H1 (cell line): ENCODE data around the gene TACR2. TPM values are rescaled to one million over a fixed set of nuclear protein-coding genes. Genes with fewer than 3 reads are reported as not detected.

ENCODE experiments used
- BCL11A ChIP-seq, 2 experiments: IDR thresholded peaks; one replicate each; pipeline ENCODE4 v1.6.1; 2011; ENCODE audit warnings: low read depth in 2 of 2, low read length in 2 of 2, mild to moderate bottlenecking in 2 of 2
- CHD2 ChIP-seq: IDR thresholded peaks from 2 replicates; pipeline ENCODE4 v1.6.1; 2012; ENCODE audit warnings: low read length, improper control_type of control experiment
- KDM4A ChIP-seq: IDR thresholded peaks from one replicate; pipeline ENCODE4 v1.7.1; 2012; ENCODE audit warnings: low read depth, mild to moderate bottlenecking, moderate library complexity, low read length, inconsistent platforms; ENCODE audit not compliant: severe bottlenecking
- NRF1 ChIP-seq: IDR thresholded peaks from 2 replicates; pipeline ENCODE4 v1.6.1; 2011; ENCODE audit warnings: mild to moderate bottlenecking, low read depth, low read length, improper control_type of control experiment
- PHF8 ChIP-seq: fragments of 200-600 bp; sonication (generic); conservative IDR thresholded peaks from 2 replicates; pipeline ENCODE4 v1.7.1; 2012; ENCODE audit warnings: low read depth, mild to moderate bottlenecking, inconsistent platforms, low read length, moderate library complexity
- RAD21 ChIP-seq, 2 experiments: IDR thresholded peaks in 1 of 2; conservative IDR thresholded peaks in 1 of 2; 2 replicates each; pipeline ENCODE4 v1.6.1; 2011; ENCODE audit warnings: low read depth in 2 of 2, low read length in 2 of 2, improper control_type of control experiment in 1 of 2, inconsistent platforms in 1 of 2, mild to moderate bottlenecking in 1 of 2, moderate library complexity in 1 of 2
- polyA plus RNA-seq, 7 experiments: library from polyadenylated mRNA; depleted of rRNA in 3 of 7; stranded (reverse) in 5 of 7; unstranded in 2 of 7; fragments of >200 nt in 5 of 7; fragments of 200-250 nt in 2 of 7; gene quantifications; 1 replicate in 5 of 7; 2 replicates in 1 of 7; 4 replicates in 1 of 7; pipeline versions ENCODE4 v1.2.1 to v1.2.3, GENCODE V29; 2011 to 2013; ENCODE audit warnings: missing spikeins in 2 of 7, mixed read lengths in 2 of 7
- total RNA-seq: library from RNA; stranded (reverse); fragmentation: NEBNext Ultra II Directional; extraction: Animal tissue kit (Norgen Biotek cat#: 25700); gene quantifications from 2 replicates; pipeline ENCODE4 v1.2.1, GENCODE V29; 2021

Gene TACR2
- total and polyA plus RNA-seq, 2 of the 8 experiments (the other 6 are each of a cell fraction or from before 2014, with no cell fraction given): 0.06 TPM; not detected in 1

DNA sequence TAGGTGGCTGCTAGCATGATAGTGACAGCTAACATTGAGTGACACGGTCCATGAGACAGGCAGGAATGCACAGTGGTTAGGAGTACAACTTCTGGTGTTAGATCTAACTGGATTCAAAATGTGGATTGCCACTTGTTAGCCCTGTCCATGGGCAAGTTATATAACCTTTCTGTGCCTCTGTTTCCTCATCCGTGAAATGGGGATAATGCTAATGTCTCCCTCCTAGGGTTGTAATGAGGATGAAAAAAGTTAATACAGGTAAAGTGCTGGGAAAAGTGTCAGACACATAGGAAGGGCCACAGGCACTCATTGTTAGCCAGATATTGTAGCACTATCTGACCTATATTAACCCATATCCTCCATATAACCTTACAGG lies 41.8 kb downstream of the TACR2 start (continued):
- no peak for TF ChIP-seq KDM4A
- TF ChIP-seq CHD2: no peak
- no peak for TF ChIP-seq RAD21 (IDR thresholded peaks at IDR 0.05 in 1 of 2, conservative IDR thresholded peaks at IDR 0.05 in 1 of 2; ENCODE audit: low read depth in 2 of 2, low read length in 2 of 2)
- TF ChIP-seq BCL11A (IDR thresholded peaks at IDR 0.05; ENCODE audit: low read depth in 2 of 2, low read length in 2 of 2): no peak
- TF ChIP-seq NRF1: no peak
- TF ChIP-seq PHF8: no peak
